ENCODE results near the gene TBCK. TPM values are rescaled to one million over a fixed set of nuclear protein-coding genes. Genes with fewer than 3 reads are reported as not detected.
"Not testable (repeated sequence)": the region's sequence is repeated elsewhere in the genome, so short reads cannot be mapped to it uniquely, and the experiment has no call there.

The TBCK gene
- total and polyA plus RNA-seq, 5 donors: 6.9 to 29.0 (median 21.7) TPM

DNA sequence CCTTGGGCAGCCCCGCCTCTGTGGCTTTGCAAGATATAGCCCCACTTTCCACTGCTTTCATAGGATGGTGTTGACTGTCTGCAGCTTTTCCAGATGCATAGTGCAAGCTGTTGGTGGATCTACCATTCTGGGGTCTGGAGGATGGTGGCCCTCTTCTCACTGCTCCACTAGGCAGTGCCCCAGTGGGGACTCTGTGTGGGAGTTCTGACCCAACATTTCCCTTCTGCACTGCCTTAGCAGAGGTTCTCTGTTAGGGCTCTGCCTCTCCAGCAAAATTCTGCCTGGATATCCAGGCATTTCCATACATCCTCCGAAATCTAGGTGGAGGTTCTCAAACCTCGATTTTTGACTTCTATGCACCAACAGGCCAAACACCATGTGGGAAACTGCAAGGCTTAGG lies 153.7 kb downstream of the TBCK start:
- Histone ChIP-seq H3K27ac (ENCODE audit: low read length) (no peak overlapping the region), H3K4me3 (ENCODE audit: low read length) (no peak overlapping the region), H3K9me3 (ENCODE audit: control insufficient read depth, low read length) (no peaks in the 10 kb centered on the region), H3K4me1 (ENCODE audit: control insufficient read depth, insufficient read depth, low read length) (no peaks in the 10 kb centered on the region), H3K27me3 (ENCODE audit: control insufficient read depth, insufficient read depth) (no peaks in the 10 kb centered on the region)
- DNase-seq (no peak), ATAC-seq (no peak)
- intact Hi-C loops (cut with DNase I): no loop called here
- WGBS: over 99% methylated on average over 3 of the region's 3 CpGs

DNA sequence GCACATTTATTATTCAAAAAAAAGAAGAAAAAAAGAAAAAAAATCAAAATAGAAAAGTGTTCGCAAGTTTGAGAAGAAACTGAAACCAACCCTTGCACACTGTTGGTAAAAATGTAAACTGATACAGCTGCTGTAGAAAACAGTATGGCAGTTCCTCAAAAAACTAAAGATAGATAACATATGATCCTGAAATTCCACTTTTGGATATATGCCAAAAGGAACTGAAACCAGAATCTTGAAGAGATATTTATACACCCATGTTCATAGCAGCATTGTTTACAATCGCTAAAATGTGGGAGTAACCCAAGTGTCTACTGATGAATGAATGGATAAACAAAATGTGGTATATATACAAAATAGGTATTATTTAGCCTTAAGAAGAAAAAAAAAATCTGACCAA lies 155.4 kb downstream of the TBCK start:
- DNase-seq: no peak
- ATAC-seq: no peak
- H3K27ac ChIP-seq (ENCODE audit: low read length): no peak overlapping the region
- no peaks in the 10 kb centered on the region for H3K9me3 ChIP-seq (ENCODE audit: control insufficient read depth, low read length)
- H3K27me3 ChIP-seq (ENCODE audit: control insufficient read depth, insufficient read depth): no peaks in the 10 kb centered on the region
- WGBS: 67% methylated on average over 2 of the region's 2 CpGs
- intact Hi-C loops (cut with DNase I): no loop called here
- H3K4me1 ChIP-seq (ENCODE audit: control insufficient read depth, insufficient read depth, low read length): no peaks in the 10 kb centered on the region
- no peak overlapping the region for H3K4me3 ChIP-seq (ENCODE audit: low read length)

DNA sequence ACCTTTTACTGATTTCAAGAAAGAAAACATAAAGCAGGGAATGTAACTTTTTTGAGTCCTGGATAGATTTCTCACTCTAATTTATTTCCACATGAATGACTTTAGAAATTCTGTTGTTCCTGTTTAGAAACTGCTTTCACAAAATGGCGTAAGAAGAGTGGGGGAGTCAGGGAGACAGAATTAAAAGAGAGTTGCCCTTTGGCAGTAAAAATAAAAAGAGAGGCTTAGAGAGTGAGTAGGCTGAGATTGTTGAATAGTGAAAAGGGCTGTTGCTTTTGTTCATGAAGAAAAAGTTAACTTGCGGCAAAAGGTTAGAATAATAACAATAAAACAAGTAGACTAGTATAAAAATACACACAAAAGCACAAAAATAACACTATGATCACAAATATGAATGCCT lies 166.1 kb downstream of the TBCK start:
- ATAC-seq (no peak), DNase-seq (no peak)
- intact Hi-C loops (cut with DNase I): no loop called here
- Histone ChIP-seq H3K27me3 (ENCODE audit: control insufficient read depth, insufficient read depth) (no peaks in the 10 kb centered on the region), H3K9me3 (ENCODE audit: control insufficient read depth, low read length) (no peaks in the 10 kb centered on the region), H3K4me1 (ENCODE audit: control insufficient read depth, insufficient read depth, low read length) (no peaks in the 10 kb centered on the region), H3K4me3 (ENCODE audit: low read length) (no peak overlapping the region), H3K27ac (ENCODE audit: low read length) (no peak overlapping the region)
- WGBS: 95% methylated on average over 2 of the region's 2 CpGs

DNA sequence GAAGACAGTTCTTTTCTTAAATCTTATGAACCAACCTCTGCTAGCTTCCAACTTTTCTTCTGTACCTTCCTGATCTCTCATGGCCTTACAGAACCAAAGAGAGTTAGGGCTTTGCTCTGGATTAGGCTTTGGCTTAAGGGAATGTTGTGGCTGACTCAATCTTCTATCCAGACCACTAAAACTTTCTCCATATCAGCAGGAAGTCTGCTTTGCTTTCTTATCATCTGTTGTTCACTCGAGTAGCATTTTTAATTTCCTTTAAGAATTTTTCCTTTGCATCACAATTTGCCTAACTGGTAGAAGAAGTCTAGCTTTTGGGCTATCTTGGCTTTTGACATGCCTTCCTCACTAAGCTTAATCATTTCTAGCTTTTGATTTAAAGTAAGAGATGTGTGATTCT lies 167.0 kb downstream of the TBCK start:
- intact Hi-C loops (cut with DNase I): no loop called here
- WGBS: 34% methylated on average over 1 of the region's 1 CpG
- ATAC-seq: no peak
- Histone ChIP-seq H3K27me3 (ENCODE audit: control insufficient read depth, insufficient read depth) (no peaks in the 10 kb centered on the region), H3K27ac (ENCODE audit: low read length) (no peak overlapping the region), H3K9me3 (ENCODE audit: control insufficient read depth, low read length) (no peaks in the 10 kb centered on the region), H3K4me1 (ENCODE audit: control insufficient read depth, insufficient read depth, low read length) (no peaks in the 10 kb centered on the region), H3K4me3 (ENCODE audit: low read length) (no peak overlapping the region)
- no peak for DNase-seq

DNA sequence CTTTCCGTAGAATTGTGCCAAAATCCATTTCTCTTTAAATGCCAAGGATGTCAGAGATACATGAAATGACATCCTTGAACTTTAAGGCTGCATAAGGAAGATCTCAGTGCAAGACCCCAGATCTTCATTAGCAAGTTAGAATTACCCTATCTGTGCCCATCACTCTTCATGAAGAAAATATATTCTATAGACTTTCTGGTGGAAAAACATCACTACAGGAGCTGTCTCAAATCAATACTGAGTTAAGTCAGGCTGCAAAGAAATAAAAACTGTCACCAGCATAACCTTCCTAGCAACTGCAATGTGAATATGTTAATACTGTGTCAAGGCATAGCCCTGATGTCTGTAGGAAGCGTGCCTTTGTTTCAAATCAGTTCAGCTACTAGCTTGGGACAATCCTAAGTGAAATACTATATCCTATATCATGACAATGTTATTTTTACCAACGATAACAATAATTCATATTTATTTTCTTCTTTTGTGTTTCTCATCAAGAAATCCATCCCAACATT lies 173.3 kb downstream of the TBCK start:
- 74% methylated on average over 3 of the region's 3 CpGs for WGBS
- no peak for ATAC-seq
- intact Hi-C loops (cut with DNase I): no loop called here
- no peak overlapping the region for H3K4me3 ChIP-seq (ENCODE audit: low read length)
- no peak for DNase-seq
- no peaks in the 10 kb centered on the region for H3K9me3 ChIP-seq (ENCODE audit: control insufficient read depth, low read length)
- H3K4me1 ChIP-seq (ENCODE audit: control insufficient read depth, insufficient read depth, low read length): no peaks in the 10 kb centered on the region
- H3K27ac ChIP-seq (ENCODE audit: low read length): no peak overlapping the region
- no peaks in the 10 kb centered on the region for H3K27me3 ChIP-seq (ENCODE audit: control insufficient read depth, insufficient read depth)

DNA sequence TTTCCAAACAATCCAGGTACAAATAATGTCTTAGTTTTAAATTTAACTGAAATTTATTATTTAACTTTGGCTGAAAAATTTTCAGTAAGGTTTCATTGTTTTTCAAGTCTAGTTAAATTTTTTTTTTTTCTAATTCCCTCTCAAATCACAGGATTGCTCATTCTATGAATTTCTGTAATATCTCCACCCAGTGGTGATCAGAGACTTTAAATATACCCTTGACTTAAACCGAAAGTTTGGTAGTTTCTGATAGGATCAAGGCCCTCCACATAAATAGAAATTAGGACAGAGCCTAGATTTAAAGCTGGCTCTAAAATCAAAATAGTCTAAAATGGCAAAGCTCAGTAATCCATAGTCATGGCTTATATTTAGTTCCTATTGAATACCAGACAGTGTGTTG lies 175.4 kb downstream of the TBCK start:
- intact Hi-C loops (cut with DNase I): no loop called here
- ATAC-seq: no peak

DNA sequence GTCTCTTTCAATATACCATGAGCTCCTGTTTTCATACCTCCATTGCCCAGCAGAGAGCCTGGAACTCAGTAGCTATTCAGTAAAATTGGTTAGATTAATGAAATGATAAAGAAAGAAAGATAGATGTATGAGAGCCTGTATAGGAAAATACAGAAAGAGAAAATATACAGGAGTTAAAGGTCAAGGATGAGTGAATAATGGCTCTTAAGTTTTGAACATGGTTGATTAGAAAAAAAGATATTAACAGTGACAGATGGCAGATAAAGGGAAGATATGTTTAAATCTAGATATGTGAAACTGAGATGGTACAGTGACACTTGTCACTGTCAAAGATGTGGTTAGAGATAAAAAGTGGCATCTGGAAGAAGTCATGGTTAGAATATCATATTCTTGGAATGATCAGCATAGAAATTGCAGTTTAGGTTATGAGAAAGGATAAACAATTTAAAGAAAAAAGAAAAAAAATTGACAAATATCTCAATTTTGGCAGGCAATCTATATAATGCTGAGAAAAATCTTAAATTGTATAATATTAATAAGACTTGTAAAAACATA lies 179.2 kb downstream of the TBCK start:
- no peaks in the 10 kb centered on the region for H3K27me3 ChIP-seq (ENCODE audit: control insufficient read depth, insufficient read depth)
- DNase-seq: no peak
- no peak for ATAC-seq
- H3K4me1 ChIP-seq (ENCODE audit: control insufficient read depth, insufficient read depth, low read length): no peaks in the 10 kb centered on the region
- no peak overlapping the region for H3K4me3 ChIP-seq (ENCODE audit: low read length)
- intact Hi-C loops (cut with DNase I): no loop called here
- no peaks in the 10 kb centered on the region for H3K9me3 ChIP-seq (ENCODE audit: control insufficient read depth, low read length)
- H3K27ac ChIP-seq (ENCODE audit: low read length): no peak overlapping the region

More for the DNA sequence above, 175.4 kb downstream of the TBCK start:
- H3K27me3 ChIP-seq (ENCODE audit: control insufficient read depth, insufficient read depth): no peaks in the 10 kb centered on the region
- no peaks in the 10 kb centered on the region for H3K4me1 ChIP-seq (ENCODE audit: control insufficient read depth, insufficient read depth, low read length)
- DNase-seq: no peak
- no peak overlapping the region for H3K4me3 ChIP-seq (ENCODE audit: low read length)
- 85% methylated on average over 1 of the region's 1 CpG for WGBS
- H3K9me3 ChIP-seq (ENCODE audit: control insufficient read depth, low read length): no peaks in the 10 kb centered on the region
- H3K27ac ChIP-seq (ENCODE audit: low read length): no peak overlapping the region

DNA sequence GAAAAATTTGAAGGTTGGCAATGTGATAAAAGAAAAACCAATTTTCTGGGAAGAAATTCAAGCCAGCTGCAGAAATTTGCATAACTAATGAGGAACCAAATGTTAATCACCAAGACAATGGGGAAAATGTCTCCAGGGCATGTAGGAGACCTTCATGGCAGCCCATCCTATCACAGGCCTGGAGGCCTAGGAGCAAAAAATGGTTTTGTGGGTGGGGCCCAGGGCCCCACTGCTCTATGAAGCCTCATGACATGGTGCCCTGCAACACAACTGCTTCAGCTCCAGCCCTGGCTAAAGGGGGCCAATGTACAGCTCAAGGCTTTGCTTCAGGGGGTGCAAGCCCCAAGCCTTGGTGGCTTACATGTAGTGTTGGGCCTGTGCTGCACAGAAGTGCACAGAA lies 184.0 kb downstream of the TBCK start:
- H3K4me3 ChIP-seq (ENCODE audit: low read length): no peak overlapping the region
- DNase-seq: no peak
- H3K4me1 ChIP-seq (ENCODE audit: control insufficient read depth, insufficient read depth, low read length): no peaks in the 10 kb centered on the region
- no peaks in the 10 kb centered on the region for H3K9me3 ChIP-seq (ENCODE audit: control insufficient read depth, low read length)
- intact Hi-C loops (cut with DNase I): no loop called here
- no peaks in the 10 kb centered on the region for H3K27me3 ChIP-seq (ENCODE audit: control insufficient read depth, insufficient read depth)
- H3K27ac ChIP-seq (ENCODE audit: low read length): no peak overlapping the region
- ATAC-seq: no peak

DNA sequence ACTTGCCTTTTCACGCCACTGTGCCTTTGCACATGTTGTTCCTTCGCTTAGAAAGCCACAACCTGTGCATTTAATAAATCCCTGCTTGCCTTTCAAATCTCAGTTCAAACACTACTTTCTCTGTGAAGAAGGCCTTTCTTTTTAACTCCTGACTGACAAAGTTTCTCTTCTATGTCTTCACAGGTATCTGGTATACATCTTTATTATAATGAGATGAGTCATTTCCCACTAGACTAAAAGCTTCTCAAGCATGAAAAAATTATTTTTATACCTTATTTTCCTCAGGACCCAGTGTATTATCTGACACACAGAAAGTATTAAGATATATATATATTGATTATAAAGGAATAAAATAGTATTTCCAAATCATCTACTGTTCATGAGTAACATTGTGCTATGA lies 189.9 kb downstream of the TBCK start:
- WGBS: 98% methylated on average over 2 of the region's 2 CpGs
- Histone ChIP-seq H3K4me1 (ENCODE audit: control insufficient read depth, insufficient read depth, low read length) (no peaks in the 10 kb centered on the region), H3K27ac (ENCODE audit: low read length) (no peak overlapping the region), H3K4me3 (ENCODE audit: low read length) (no peak overlapping the region), H3K27me3 (ENCODE audit: control insufficient read depth, insufficient read depth) (no peaks in the 10 kb centered on the region), H3K9me3 (ENCODE audit: control insufficient read depth, low read length) (no peaks in the 10 kb centered on the region)
- intact Hi-C loops (cut with DNase I): no loop called here
- ATAC-seq (no peak), DNase-seq (no peak)

DNA sequence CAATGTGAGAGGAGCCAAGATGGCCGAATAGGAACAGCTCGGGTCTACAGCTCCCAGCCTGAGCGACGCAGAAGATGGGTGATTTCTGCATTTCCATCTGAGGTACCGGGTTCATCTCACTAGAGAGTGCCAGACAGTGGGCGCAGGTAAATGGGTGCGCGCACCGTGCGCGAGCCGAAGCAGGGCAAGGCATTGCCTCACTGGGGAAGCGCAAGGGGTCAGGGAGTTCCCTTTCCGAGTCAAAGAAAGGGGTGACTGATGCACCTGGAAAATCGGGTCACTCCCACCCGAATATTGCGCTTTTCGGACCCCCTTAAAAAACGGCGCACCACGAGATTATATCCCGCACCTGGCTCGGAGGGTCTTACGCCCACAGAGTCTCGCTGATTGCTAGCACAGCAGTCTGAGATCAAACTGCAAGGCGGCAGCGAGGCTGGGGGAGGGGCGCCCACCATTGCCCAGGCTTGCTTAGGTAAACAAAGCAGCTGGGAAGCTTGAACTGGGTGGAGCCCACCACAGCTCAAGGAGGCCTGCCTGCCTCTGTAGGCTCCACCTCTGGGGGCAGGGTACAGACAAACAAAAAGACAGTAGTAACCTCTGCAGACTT lies 196.0 kb downstream of the TBCK start:
- intact Hi-C loops (cut with DNase I); H3K4me1 ChIP-seq (ENCODE audit: control insufficient read depth, insufficient read depth, low read length): not testable (repeated sequence)
- WGBS: 97% methylated on average over 25 of the region's 28 CpGs

DNA sequence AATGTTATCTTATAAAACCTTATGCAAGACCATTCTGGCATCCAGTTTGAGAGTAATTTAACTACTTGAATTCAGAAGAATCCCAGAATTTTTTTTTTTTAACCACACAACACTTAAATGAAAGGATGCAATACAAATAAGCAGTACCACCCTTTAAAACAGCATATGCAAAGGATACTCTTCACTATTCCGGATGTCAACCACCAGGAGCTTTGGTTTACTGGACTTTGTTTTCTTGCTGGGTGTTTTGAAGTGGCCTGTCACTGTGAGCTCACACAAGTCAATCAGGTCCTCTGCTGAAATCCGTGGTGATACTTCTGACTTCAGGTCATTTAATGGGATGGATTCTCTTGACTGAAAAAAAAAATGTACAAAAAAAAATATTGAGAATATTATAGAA lies 200.0 kb downstream of the TBCK start:
- DNase-seq (no peak), ATAC-seq (no peak)
- H3K9me3 ChIP-seq (ENCODE audit: control insufficient read depth, low read length): no peaks in the 10 kb centered on the region
- H3K4me1 ChIP-seq (ENCODE audit: control insufficient read depth, insufficient read depth, low read length): no peaks in the 10 kb centered on the region
- no peaks in the 10 kb centered on the region for H3K27me3 ChIP-seq (ENCODE audit: control insufficient read depth, insufficient read depth)
- no peak overlapping the region for H3K4me3 ChIP-seq (ENCODE audit: low read length)
- H3K27ac ChIP-seq (ENCODE audit: low read length): no peak overlapping the region
- 93% methylated on average over 2 of the region's 2 CpGs for WGBS
- intact Hi-C loops (cut with DNase I): no loop called here

More for the DNA sequence above, 196.0 kb downstream of the TBCK start:
- H3K9me3 ChIP-seq (ENCODE audit: control insufficient read depth, low read length); H3K27ac ChIP-seq (ENCODE audit: low read length); ATAC-seq; H3K4me3 ChIP-seq (ENCODE audit: low read length); H3K27me3 ChIP-seq (ENCODE audit: control insufficient read depth, insufficient read depth); DNase-seq: not testable (repeated sequence)

DNA sequence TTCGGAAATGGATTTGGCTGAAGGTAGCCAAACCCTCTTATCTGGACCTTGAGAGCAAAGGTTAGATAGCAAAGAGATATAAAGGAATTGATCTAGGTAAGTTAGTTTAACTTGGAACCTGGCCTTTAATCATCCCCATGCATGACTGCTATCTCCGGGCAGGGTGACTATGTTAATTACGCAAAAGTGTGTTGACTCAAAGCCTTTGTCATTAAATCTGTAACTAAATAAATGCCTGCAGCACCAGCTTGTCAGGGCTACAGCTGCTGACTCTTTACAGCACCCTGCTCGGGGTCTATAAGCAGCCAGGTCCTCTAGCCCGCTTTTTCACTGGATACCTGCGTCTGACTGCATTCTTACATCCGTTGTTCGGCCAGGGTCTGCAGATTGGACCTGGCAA lies 201.7 kb downstream of the TBCK start:
- ATAC-seq (no peak), DNase-seq (no peak)
- intact Hi-C loops (cut with DNase I): no loop called here
- Histone ChIP-seq H3K27me3 (ENCODE audit: control insufficient read depth, insufficient read depth) (no peaks in the 10 kb centered on the region), H3K27ac (ENCODE audit: low read length) (no peak overlapping the region), H3K9me3 (ENCODE audit: control insufficient read depth, low read length) (no peaks in the 10 kb centered on the region), H3K4me1 (ENCODE audit: control insufficient read depth, insufficient read depth, low read length) (no peaks in the 10 kb centered on the region), H3K4me3 (ENCODE audit: low read length) (no peak overlapping the region)
- 95% methylated on average over 8 of the region's 8 CpGs for WGBS
